ENCODE results near the gene LRRFIP1. TPM values are rescaled to one million over a fixed set of nuclear protein-coding genes. Genes with fewer than 3 reads are reported as not detected.

Gene LRRFIP1
- polyA plus RNA-seq, 1 of the 3 experiments (the other 2 are of a cell fraction): 47.3 TPM

GRCh38 chr2:237723602-237724001 lies 96.2 kb downstream of the LRRFIP1 start (continued):
- no peak for TF ChIP-seq FOXM1 (IDR thresholded peaks at IDR 0.05; ENCODE audit: low read depth)
- peak; percentile 21; the same call in 1 of the 2 replicates for TF ChIP-seq PBX3 (IDR thresholded peaks at IDR 0.05)
- TF ChIP-seq JUND (IDR thresholded peaks at IDR 0.05): no peak
- TF ChIP-seq SIN3A (IDR thresholded peaks at IDR 0.05; ENCODE audit: borderline replicate concordance, low read depth, low read length): no peak
- no peak for TF ChIP-seq SMC3 (IDR thresholded peaks at IDR 0.05; ENCODE audit: low read depth, low read length)
- no peak for TF ChIP-seq EZH2phosphoT487 (IDR thresholded peaks at IDR 0.05; ENCODE audit: borderline replicate concordance, low read depth)
- TF ChIP-seq, protein P1, sequence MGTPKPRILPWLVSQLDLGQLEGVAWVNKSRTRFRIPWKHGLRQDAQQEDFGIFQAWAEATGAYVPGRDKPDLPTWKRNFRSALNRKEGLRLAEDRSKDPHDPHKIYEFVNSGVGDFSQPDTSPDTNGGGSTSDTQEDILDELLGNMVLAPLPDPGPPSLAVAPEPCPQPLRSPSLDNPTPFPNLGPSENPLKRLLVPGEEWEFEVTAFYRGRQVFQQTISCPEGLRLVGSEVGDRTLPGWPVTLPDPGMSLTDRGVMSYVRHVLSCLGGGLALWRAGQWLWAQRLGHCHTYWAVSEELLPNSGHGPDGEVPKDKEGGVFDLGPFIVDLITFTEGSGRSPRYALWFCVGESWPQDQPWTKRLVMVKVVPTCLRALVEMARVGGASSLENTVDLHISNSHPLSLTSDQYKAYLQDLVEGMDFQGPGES (IDR thresholded peaks at IDR 0.05; ENCODE audit: low read depth, low read length): no peak
- TF ChIP-seq MEF2A (IDR thresholded peaks at IDR 0.05; ENCODE audit: borderline replicate concordance, low read depth): no peak
- TF ChIP-seq, protein P2, sequence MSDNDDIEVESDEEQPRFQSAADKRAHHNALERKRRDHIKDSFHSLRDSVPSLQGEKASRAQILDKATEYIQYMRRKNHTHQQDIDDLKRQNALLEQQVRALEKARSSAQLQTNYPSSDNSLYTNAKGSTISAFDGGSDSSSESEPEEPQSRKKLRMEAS (IDR thresholded peaks at IDR 0.05; ENCODE audit: low read depth): no peak
- peak; percentile 41; the same call in 1 of the 2 replicates for TF ChIP-seq RCOR1 (IDR thresholded peaks at IDR 0.05; ENCODE audit: low read length)
- TF ChIP-seq NFIC (IDR thresholded peaks at IDR 0.05; ENCODE audit: borderline replicate concordance): no peak
- no peak for TF ChIP-seq NRF1 (IDR thresholded peaks at IDR 0.05; ENCODE audit: low read depth, low read length)
- TF ChIP-seq, protein P3, sequence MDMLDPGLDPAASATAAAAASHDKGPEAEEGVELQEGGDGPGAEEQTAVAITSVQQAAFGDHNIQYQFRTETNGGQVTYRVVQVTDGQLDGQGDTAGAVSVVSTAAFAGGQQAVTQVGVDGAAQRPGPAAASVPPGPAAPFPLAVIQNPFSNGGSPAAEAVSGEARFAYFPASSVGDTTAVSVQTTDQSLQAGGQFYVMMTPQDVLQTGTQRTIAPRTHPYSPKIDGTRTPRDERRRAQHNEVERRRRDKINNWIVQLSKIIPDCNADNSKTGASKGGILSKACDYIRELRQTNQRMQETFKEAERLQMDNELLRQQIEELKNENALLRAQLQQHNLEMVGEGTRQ (IDR thresholded peaks at IDR 0.05; ENCODE audit: borderline replicate concordance, low read depth, low read length): no peak
- TF ChIP-seq MXI1 (IDR thresholded peaks at IDR 0.05; ENCODE audit: low read depth, low read length): no peak
- no peak for TF ChIP-seq YY1 (IDR thresholded peaks at IDR 0.05; ENCODE audit: low read depth)
- no peak for TF ChIP-seq GABPA (IDR thresholded peaks at IDR 0.05; ENCODE audit: low read depth)
- peak; percentile 83 for TF ChIP-seq TCF12 (IDR thresholded peaks at IDR 0.05)

DNA sequence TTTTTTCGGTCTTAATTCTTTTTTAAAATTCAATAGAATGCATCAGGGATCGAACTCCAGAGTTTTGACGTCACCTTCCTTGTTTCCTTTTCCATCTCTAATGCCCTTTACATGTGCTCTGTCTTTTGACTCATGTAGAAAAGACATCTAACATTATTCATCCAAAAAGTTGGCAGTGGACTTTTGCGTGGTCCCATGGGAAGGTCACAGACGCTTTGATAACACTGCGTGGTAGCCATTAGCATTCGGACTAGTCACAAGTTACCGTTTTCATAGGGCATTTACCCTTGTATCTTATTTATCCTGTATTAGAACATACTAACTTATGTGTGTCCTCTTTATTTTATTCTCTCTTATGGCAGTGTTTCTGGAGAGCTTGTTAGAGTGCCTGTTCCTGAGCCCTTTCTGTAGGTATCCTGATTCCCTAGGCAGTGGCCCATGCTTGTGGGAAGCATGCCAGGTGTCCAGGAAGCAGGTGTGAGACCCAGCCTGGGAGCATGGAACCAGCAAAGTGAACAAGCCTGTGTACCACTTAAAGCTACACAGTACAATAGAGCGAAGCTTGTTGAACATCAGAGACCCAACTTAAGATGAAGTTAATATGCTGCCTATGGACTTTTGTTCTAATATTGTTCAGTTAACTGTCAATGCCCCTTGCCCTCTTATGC lies 97.6 kb downstream of the LRRFIP1 start:
- Histone ChIP-seq H3K9me3 (no peaks in the 10 kb centered on the region), H3K4me2 (no peak overlapping the region), H3K36me3 (replicated peaks in 1 of 2; ENCODE audit: control insufficient read depth in 1 of 2, insufficient read depth in 2 of 2, low read length in 1 of 2) (peaks cover 17 to 25% of the 10 kb centered on the region in 2 experiments), H3K9me2 (no peaks in the 10 kb centered on the region), H3K27ac (ENCODE audit: low read depth in 2 of 2, low read length in 1 of 2) (peak overlapping the region in 1 of 2 experiments; percentile 63; a peak in 1 of 4 replicates), H3K4me3 (ENCODE audit: low read depth in 2 of 2, low read length in 1 of 2) (no peak overlapping the region), H3K9ac (no peak overlapping the region), H3K79me2 (ENCODE audit: insufficient read depth) (peaks cover 98% of the 10 kb centered on the region), H3K4me1 (ENCODE audit: control insufficient read depth in 1 of 2, insufficient read depth in 2 of 2, low read depth in 1 of 2, low read length in 1 of 2) (peaks cover 45 to 52% of the 10 kb centered on the region in 2 experiments), H3K27me3 (ENCODE audit: insufficient read depth) (no peaks in the 10 kb centered on the region), H4K20me1 (ENCODE audit: insufficient read depth) (peaks cover 54% of the 10 kb centered on the region), H3F3A (replicated peaks; ENCODE audit: insufficient read depth) (peaks cover 29% of the 10 kb centered on the region), H2AFZ (ENCODE audit: low read depth) (no peak overlapping the region)
- no peak for TF ChIP-seq RCOR1 (IDR thresholded peaks at IDR 0.05; ENCODE audit: low read length)
- TF ChIP-seq FOXM1 (IDR thresholded peaks at IDR 0.05; ENCODE audit: low read depth): no peak
- TF ChIP-seq POLR2AphosphoS5 (IDR thresholded peaks at IDR 0.05; ENCODE audit: low read depth, low read length): no peak
- no peak for TF ChIP-seq SMC3 (IDR thresholded peaks at IDR 0.05; ENCODE audit: low read depth, low read length)
- TF ChIP-seq NRF1 (IDR thresholded peaks at IDR 0.05; ENCODE audit: low read depth, low read length): no peak
- no peak for TF ChIP-seq TCF12 (IDR thresholded peaks at IDR 0.05)
- no peak for TF ChIP-seq MXI1 (IDR thresholded peaks at IDR 0.05; ENCODE audit: low read depth, low read length)
- no peak for TF ChIP-seq GATA2 (CRISPR knock-in tag; IDR thresholded peaks at IDR 0.05)
- TF ChIP-seq TEAD4 (IDR thresholded peaks at IDR 0.05; ENCODE audit: borderline replicate concordance, insufficient read depth): no peak
- TF ChIP-seq, protein P4, sequence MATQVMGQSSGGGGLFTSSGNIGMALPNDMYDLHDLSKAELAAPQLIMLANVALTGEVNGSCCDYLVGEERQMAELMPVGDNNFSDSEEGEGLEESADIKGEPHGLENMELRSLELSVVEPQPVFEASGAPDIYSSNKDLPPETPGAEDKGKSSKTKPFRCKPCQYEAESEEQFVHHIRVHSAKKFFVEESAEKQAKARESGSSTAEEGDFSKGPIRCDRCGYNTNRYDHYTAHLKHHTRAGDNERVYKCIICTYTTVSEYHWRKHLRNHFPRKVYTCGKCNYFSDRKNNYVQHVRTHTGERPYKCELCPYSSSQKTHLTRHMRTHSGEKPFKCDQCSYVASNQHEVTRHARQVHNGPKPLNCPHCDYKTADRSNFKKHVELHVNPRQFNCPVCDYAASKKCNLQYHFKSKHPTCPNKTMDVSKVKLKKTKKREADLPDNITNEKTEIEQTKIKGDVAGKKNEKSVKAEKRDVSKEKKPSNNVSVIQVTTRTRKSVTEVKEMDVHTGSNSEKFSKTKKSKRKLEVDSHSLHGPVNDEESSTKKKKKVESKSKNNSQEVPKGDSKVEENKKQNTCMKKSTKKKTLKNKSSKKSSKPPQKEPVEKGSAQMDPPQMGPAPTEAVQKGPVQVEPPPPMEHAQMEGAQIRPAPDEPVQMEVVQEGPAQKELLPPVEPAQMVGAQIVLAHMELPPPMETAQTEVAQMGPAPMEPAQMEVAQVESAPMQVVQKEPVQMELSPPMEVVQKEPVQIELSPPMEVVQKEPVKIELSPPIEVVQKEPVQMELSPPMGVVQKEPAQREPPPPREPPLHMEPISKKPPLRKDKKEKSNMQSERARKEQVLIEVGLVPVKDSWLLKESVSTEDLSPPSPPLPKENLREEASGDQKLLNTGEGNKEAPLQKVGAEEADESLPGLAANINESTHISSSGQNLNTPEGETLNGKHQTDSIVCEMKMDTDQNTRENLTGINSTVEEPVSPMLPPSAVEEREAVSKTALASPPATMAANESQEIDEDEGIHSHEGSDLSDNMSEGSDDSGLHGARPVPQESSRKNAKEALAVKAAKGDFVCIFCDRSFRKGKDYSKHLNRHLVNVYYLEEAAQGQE (IDR thresholded peaks at IDR 0.05; ENCODE audit: low read depth, low read length): no peak
- no peak for TF ChIP-seq PBX3 (IDR thresholded peaks at IDR 0.05)
- no peak for DNase-seq
- ChIA-PET POLR2A (no interaction called here), CTCF (interaction anchor here (1.1 to 2.8 kb wide), 4 partner anchors 12 to 52 kb away, joined by 3 to 14 read pairs (median 4); no protein-coding TSS in a partner anchor)
- WGBS (ENCODE audit: low lambda C conversion rate): 95% methylated on average over 9 of the region's 9 CpGs

Measured in SK-N-SH (cell line).